Right lobe of liver (tissue), 6 donors: ENCODE results near the gene SRMS. TPM values are rescaled to one million over a fixed set of nuclear protein-coding genes. Genes with fewer than 3 reads are reported as not detected.
A peak's percentile ranks its signal among the peaks of the same experiment; 100 is the strongest.

Source experiments
- ATAC-seq, 4 donors: fragments of 200-7000 bp; cut with Tn5 transposase; one replicate each; pipeline ENCODE4 v1.9.1; 2020; ENCODE audit warnings: mild to moderate bottlenecking in 4 of 4, moderate library complexity in 4 of 4
- DNase-seq, 3 donors: peaks; one replicate each; pipeline ENCODE4 v3.0.0-alpha.2; 2020
- H3K27ac ChIP-seq, 3 donors: fragments of 200-600 bp; one replicate each; pipeline ENCODE4 v1.8.0; 2022
- H3K27me3 ChIP-seq, 2 donors: fragments of 200-600 bp; one replicate each; pipeline ENCODE4 v1.8.0; 2022
- H3K36me3 ChIP-seq, 4 donors: fragments of 200-600 bp; sonication (generic) in 1 of 4; one replicate each; pipeline versions ENCODE4 v1.5.1 to v1.8.0; 2017 to 2022; ENCODE audit warnings: control low read depth in 1 of 4
- H3K4me1 ChIP-seq, 4 donors: fragments of 200-600 bp; sonication (generic) in 1 of 4; one replicate each; pipeline versions ENCODE4 v1.5.1 to v1.8.0; 2017 to 2022; ENCODE audit warnings: control low read depth in 1 of 4
- H3K4me3 ChIP-seq, 3 donors: fragments of 200-600 bp; one replicate each; pipeline ENCODE4 v1.8.0; 2022
- H3K9me3 ChIP-seq, 4 donors: fragments of 200-600 bp; sonication (generic) in 1 of 4; one replicate each; pipeline versions ENCODE4 v1.5.1 to v1.8.0; 2017 to 2022; ENCODE audit warnings: control low read depth in 1 of 4
- POLR2A ChIP-seq: fragments of 450-650 bp; IDR thresholded peaks from one replicate; pipeline ENCODE4 v1.6.1; 2017; ENCODE audit warnings: antibody characterized with exemption, mild to moderate bottlenecking
- WGBS: methylation state at CpG from one replicate; pipeline ENCODE4 v1.1.6; 2018; ENCODE audit warnings: low coverage, low lambda C conversion rate; ENCODE audit not compliant: insufficient coverage; ENCODE audit errors: missing lambda C conversion rate; 5-methylcytosine and 5-hydroxymethylcytosine counted together
- intact Hi-C, 2 donors: fragments of 100-400 bp; cut with DNase I; formaldehyde crosslinking; loops; one replicate each; pipeline versions ENCODE4 v1.11.2 to v1.14.1; 2022
- total RNA-seq, 6 experiments: library from RNA; depleted of rRNA in 2 of 6; stranded (reverse); fragments of >200 nt in 2 of 6; fragmentation: NEBNext Ultra II Directional in 3 of 6; extraction: Animal tissue kit (Norgen Biotek cat#: 25700) in 3 of 6; gene quantifications; one replicate each; pipeline versions ENCODE4 v1.1.0 to v1.2.4, GENCODE V29; 2016 to 2023
- TF ChIP-seq, protein P1 (sequence below), 4 donors: fragments of 200-600 bp in 3 of 4; fragments of 450-650 bp in 1 of 4; IDR thresholded peaks; one replicate each; pipeline versions ENCODE4 v1.5.1 to v1.8.0; 2016 to 2022; ENCODE audit warnings: antibody characterized with exemption in 4 of 4, mild to moderate bottlenecking in 2 of 4
- donor health status: DM: no; HTN: yes; CAD: no.
- donor health status: DM: no; HTN: no; CAD: no.
- donor health status: DM: no; HTN: no; CAD: no.
- donor health status: DM: no; HTN: yes; CAD: no.
- donor health status: DM: no; HTN: yes; CAD: no.

The SRMS gene
- total RNA-seq, 6 experiments from 2014 or later: not detected

- no peak for TF ChIP-seq POLR2A
- TF ChIP-seq, protein P1, sequence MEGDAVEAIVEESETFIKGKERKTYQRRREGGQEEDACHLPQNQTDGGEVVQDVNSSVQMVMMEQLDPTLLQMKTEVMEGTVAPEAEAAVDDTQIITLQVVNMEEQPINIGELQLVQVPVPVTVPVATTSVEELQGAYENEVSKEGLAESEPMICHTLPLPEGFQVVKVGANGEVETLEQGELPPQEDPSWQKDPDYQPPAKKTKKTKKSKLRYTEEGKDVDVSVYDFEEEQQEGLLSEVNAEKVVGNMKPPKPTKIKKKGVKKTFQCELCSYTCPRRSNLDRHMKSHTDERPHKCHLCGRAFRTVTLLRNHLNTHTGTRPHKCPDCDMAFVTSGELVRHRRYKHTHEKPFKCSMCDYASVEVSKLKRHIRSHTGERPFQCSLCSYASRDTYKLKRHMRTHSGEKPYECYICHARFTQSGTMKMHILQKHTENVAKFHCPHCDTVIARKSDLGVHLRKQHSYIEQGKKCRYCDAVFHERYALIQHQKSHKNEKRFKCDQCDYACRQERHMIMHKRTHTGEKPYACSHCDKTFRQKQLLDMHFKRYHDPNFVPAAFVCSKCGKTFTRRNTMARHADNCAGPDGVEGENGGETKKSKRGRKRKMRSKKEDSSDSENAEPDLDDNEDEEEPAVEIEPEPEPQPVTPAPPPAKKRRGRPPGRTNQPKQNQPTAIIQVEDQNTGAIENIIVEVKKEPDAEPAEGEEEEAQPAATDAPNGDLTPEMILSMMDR (IDR thresholded peaks at IDR 0.05): no peak
Measured at GRCh38 chr20:63501818-63502670, 45.5 kb downstream of the SRMS start.

DNA sequence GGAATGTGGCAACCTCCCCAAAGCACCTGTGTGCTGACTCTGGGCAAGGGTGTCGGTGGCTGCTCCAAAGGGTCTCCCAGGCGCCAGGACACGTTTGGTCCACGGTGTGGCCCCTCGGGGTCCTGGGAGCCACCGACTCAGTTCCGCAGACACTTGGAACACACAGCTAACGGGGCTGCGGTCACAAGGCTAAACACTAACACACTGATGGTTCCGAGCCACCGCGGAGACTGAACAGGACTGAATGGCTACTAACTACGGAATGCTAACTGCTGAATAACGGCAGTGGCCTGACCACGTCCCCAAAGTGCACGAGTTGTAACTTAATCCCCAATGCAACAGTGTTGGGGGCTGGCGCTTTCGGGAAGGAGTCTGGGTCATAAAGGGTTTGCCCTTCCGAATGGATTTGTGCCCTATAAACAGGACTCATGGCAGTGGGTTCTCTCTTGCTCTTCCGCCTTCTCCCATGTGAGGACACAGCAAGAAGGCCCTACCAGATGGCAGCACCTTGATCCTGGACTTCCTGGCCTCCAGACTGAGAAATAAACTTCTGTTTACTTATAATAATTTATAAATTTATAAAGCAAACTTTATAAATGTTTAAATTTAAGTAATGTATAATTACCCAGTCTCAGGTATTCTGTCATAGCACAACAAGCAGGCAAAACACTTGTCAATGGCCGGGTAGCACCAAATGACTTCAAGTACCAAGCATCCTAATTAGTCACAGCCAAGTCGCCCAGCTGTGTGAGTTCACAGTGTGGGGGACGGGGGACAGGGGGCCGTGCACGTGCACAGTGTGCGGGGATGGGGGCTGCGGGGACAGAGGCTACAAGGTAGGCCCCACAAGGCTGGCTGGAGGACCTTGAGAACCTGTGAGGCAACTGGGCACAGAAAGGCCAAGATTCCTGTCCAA, 46.4 kb downstream of the SRMS start:
- no peaks in the 10 kb centered on the region for H3K36me3 ChIP-seq
- WGBS: 77% methylated on average over 23 of the region's 27 CpGs
- H3K9me3 ChIP-seq: no peaks in the 10 kb centered on the region
- H3K27ac ChIP-seq: no peak overlapping the region
- no peak overlapping the region for H3K4me3 ChIP-seq
- DNase-seq (peak in 2 of 3 donors; percentile 36 to 41), ATAC-seq (no peak)
- intact Hi-C loops: no loop called here
- H3K27me3 ChIP-seq: peaks cover 0 to 7% of the 10 kb centered on the region in 2 donors
- TF ChIP-seq, protein P1 (IDR thresholded peaks at IDR 0.05): no peak
- TF ChIP-seq POLR2A: no peak
- no peaks in the 10 kb centered on the region for H3K4me1 ChIP-seq

More at GRCh38 chr20:63501818-63502670, 45.5 kb downstream of the SRMS start:
- H3K36me3 ChIP-seq: no peaks in the 10 kb centered on the region
- H3K27ac ChIP-seq: no peak overlapping the region
- peaks cover 0 to 7% of the 10 kb centered on the region in 2 donors for H3K27me3 ChIP-seq
- no peak for ATAC-seq
- no peaks in the 10 kb centered on the region for H3K4me1 ChIP-seq
- intact Hi-C loops: no loop called here
- no peaks in the 10 kb centered on the region for H3K9me3 ChIP-seq
- DNase-seq: peak in 1 of 3 donors; percentile 35
- WGBS: 19% methylated on average over 5 of the region's 26 CpGs
- H3K4me3 ChIP-seq: no peak overlapping the region

- WGBS: 80% methylated on average over 1 of the region's 24 CpGs
- no peak for TF ChIP-seq POLR2A
- TF ChIP-seq, protein P1 (IDR thresholded peaks at IDR 0.05): no peak
- Histone ChIP-seq H3K27ac (no peak overlapping the region), H3K27me3 (peaks cover 0 to 7% of the 10 kb centered on the region in 2 donors), H3K4me3 (no peak overlapping the region), H3K9me3 (no peaks in the 10 kb centered on the region), H3K4me1 (no peaks in the 10 kb centered on the region), H3K36me3 (no peaks in the 10 kb centered on the region)
- no peak for ATAC-seq
- DNase-seq: peak in 2 of 3 donors; percentile 35 to 42
- intact Hi-C loops: no loop called here
Measured at GRCh38 chr20:63500151-63500901, 47.2 kb downstream of the SRMS start.

- Histone ChIP-seq H3K4me1 (no peaks in the 10 kb centered on the region), H3K9me3 (no peaks in the 10 kb centered on the region), H3K4me3 (peak overlapping the region in 1 of 3 donors; percentile 19), H3K27me3 (peaks cover 0 to 7% of the 10 kb centered on the region in 2 donors), H3K27ac (no peak overlapping the region), H3K36me3 (no peaks in the 10 kb centered on the region)
- ATAC-seq (no peak), DNase-seq (peak in 2 of 3 donors; percentile 40 to 41)
- intact Hi-C loops: no loop called here
- WGBS: no CpG with 5 or more reads among the region's 48 CpGs
- TF ChIP-seq, protein P1 (IDR thresholded peaks at IDR 0.05): no peak
- TF ChIP-seq POLR2A: no peak
Measured at GRCh38 chr20:63499338-63499969, 48.1 kb downstream of the SRMS start.
